GM12872 (cell line): ENCODE results near the gene OBP2B.

ENCODE experiments used
- CTCF ChIP-seq: IDR thresholded peaks from 3 replicates; pipeline ENCODE4 v1.5.1; 2011; ENCODE audit warnings: low read depth, mild to moderate bottlenecking, low read length, moderate library complexity; ENCODE audit not compliant: insufficient read depth

OBP2B gene

GRCh38 chr9:133202145-133202513 lies 6.9 kb downstream of the OBP2B start:
- TF ChIP-seq CTCF, result no peak

GRCh38 chr9:133201424-133202144 lies 7.5 kb downstream of the OBP2B start:
- TF ChIP-seq CTCF, result no peak

- no peak for TF ChIP-seq CTCF
Observed at GRCh38 chr9:133200631-133201030, 8.4 kb downstream of the OBP2B start.

- no peak for TF ChIP-seq CTCF
Observed at GRCh38 chr9:133199648-133200321, 9.3 kb downstream of the OBP2B start.

GRCh38 chr9:133195029-133195428 lies 14.0 kb downstream of the OBP2B start:
- TF ChIP-seq CTCF, result no peak

DNA sequence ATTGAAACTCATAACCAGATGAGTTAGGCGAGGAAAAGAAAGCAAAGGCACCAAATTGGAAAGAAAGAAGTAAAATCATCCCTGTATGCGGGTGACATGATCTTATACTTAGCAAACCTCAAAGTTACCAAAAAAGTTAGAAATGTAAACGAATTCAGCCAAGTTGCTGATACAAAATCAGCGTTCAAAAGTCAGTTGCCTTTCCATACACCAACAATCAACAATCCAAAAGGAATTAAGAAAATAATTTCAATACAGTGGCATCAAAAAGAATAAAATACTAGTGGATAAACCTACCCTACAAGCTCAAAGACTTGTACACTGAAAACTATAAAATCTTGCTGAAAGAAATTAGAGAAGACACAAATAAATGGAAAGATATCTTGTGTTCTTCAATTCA lies 14.5 kb downstream of the OBP2B start:
- no peak for TF ChIP-seq CTCF

DNA sequence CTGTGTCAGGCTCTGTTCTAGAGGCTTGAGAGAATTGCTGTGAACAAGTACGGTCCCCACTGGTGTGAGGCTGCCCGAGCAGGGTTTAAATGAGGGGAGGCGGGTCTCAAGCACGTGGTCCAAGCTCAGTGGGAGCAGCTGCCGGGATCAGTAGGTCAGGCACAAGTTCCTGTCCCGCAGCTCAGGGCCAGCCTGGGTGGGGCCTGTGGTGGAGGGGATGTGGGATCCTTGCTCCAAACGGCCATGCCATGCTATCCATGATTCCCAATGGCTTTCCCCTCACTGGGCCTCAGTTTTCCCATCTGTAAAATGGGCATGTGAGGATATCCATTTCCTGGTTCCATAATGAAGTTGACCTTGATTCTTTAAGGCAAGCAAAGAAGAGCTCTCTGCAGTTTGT lies 17.1 kb downstream of the OBP2B start:
- TF ChIP-seq CTCF, result no peak
